ENCODE measurements around the gene MBD3L3.
"Not testable (repeated sequence)": the region's sequence is repeated elsewhere in the genome, so short reads cannot be mapped to it uniquely, and the experiment has no call there.

Gene MBD3L3

DNA sequence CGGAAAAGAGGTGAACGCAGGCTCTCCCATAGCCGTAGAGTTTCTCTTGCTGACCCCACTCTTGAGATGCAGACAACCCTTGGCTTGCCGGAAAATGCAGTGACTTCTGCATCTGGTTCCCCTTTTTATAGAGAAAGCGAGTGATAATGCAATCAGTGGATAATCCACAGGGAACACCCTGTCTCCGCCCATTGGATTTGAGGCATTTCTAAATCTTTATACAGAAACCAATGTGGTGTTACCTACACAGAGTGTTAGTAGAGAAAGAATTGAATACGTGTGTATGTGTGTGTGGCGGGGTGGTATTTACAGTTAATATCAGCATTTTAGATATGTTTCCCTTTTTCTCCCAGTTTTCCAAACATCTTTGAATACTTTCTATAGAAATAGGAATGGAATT, at the start of gene MBD3L3:
Gene MBD3L3, minus strand, starts transcription at position 101 of the 400 bp plus-strand sequence. Its CDS starts 71 bp downstream, at position 30.
- not testable (repeated sequence) for H3K36me3 ChIP-seq (ENCODE audit: control insufficient read depth, insufficient read depth, low read length); H3K9me3 ChIP-seq (ENCODE audit: control insufficient read depth, insufficient read depth, low read length); H3K9ac ChIP-seq (ENCODE audit: low read depth, low read length); H3K27ac ChIP-seq (ENCODE audit: low read depth, low read length); H3K27me3 ChIP-seq (ENCODE audit: control insufficient read depth, insufficient read depth, low read length); H3K4me3 ChIP-seq (ENCODE audit: low read depth, low read length); H3K4me1 ChIP-seq (ENCODE audit: control insufficient read depth, insufficient read depth, low read length)

GRCh38 chr19:7106711-7107657, 48.5 kb upstream of the MBD3L3 start:
- Histone ChIP-seq H3K9ac (ENCODE audit: low read depth, low read length) (no peak overlapping the region), H3K4me3 (ENCODE audit: low read depth, low read length) (no peak overlapping the region), H3K27ac (ENCODE audit: low read depth, low read length) (no peak overlapping the region), H3K9me3 (ENCODE audit: control insufficient read depth, insufficient read depth, low read length) (no peaks in the 10 kb centered on the region), H3K4me1 (ENCODE audit: control insufficient read depth, insufficient read depth, low read length) (0 out of 2 replicates have a peak, but pooled peaks cover 4% of the 10 kb centered on the region), H3K27me3 (ENCODE audit: control insufficient read depth, insufficient read depth, low read length) (no peaks in the 10 kb centered on the region), H3K36me3 (ENCODE audit: control insufficient read depth, insufficient read depth, low read length) (no peaks in the 10 kb centered on the region)

DNA sequence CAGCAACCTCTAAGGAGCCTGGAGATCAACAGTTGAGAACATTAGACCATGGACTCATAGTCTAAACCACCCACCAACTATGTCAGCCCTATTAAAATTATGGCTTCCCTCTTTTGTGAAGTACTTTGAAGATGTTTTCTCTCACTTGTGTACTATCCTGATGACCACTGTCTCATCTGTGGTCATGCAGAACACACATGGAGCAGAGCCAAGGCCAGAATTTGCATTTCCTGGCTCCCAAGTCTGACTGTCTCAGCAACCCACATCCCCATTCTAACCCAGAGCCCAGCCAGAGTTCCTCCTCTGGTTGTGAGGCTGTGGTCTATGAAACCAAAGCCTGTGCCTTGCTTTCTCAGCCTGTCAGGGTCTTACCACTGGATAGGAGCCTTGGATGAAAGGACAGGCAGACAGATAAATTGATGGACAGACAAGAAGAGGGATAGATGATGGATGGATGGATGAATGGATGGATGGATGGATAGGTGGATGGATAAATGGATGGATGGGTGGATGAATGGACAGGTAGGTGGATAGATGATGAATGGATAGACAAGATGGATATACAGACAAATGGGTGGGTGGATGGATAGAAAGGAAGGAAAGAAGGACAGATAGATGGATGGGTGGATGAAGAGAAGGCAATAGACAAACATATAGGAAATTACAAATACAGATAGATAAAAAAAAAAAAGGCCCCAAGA, 46.4 kb upstream of the MBD3L3 start:
- Histone ChIP-seq H3K36me3 (ENCODE audit: control insufficient read depth, insufficient read depth, low read length) (no peaks in the 10 kb centered on the region), H3K27ac (ENCODE audit: low read depth, low read length) (no peak overlapping the region), H3K27me3 (ENCODE audit: control insufficient read depth, insufficient read depth, low read length) (no peaks in the 10 kb centered on the region), H3K4me1 (ENCODE audit: control insufficient read depth, insufficient read depth, low read length) (0 out of 2 replicates have a peak, but pooled peaks cover 4% of the 10 kb centered on the region), H3K9ac (ENCODE audit: low read depth, low read length) (no peak overlapping the region), H3K9me3 (ENCODE audit: control insufficient read depth, insufficient read depth, low read length) (no peaks in the 10 kb centered on the region), H3K4me3 (ENCODE audit: low read depth, low read length) (no peak overlapping the region)

GRCh38 chr19:7101498-7102253, 43.2 kb upstream of the MBD3L3 start:
- Histone ChIP-seq H3K9me3 (ENCODE audit: control insufficient read depth, insufficient read depth, low read length) (peaks cover 3% of the 10 kb centered on the region; the same call in 1 of the 2 replicates), H3K4me1 (ENCODE audit: control insufficient read depth, insufficient read depth, low read length) (no peaks in the 10 kb centered on the region), H3K9ac (ENCODE audit: low read depth, low read length) (no peak overlapping the region), H3K36me3 (ENCODE audit: control insufficient read depth, insufficient read depth, low read length) (no peaks in the 10 kb centered on the region), H3K4me3 (ENCODE audit: low read depth, low read length) (no peak overlapping the region), H3K27me3 (ENCODE audit: control insufficient read depth, insufficient read depth, low read length) (no peaks in the 10 kb centered on the region), H3K27ac (ENCODE audit: low read depth, low read length) (no peak overlapping the region)

GRCh38 chr19:7099597-7099921, 41.1 kb upstream of the MBD3L3 start:
- Histone ChIP-seq H3K4me3 (ENCODE audit: low read depth, low read length) (peak overlapping the region; percentile 67), H3K9ac (ENCODE audit: low read depth, low read length) (peak overlapping the region; percentile 86; the same call in 1 of the 2 replicates)

GRCh38 chr19:7098701-7099596, 40.5 kb upstream of the MBD3L3 start:
- H3K36me3 ChIP-seq (ENCODE audit: control insufficient read depth, insufficient read depth, low read length): no peaks in the 10 kb centered on the region; the same call in 1 of the 2 replicates
- H3K4me1 ChIP-seq (ENCODE audit: control insufficient read depth, insufficient read depth, low read length): no peaks in the 10 kb centered on the region
- H3K4me3 ChIP-seq (ENCODE audit: low read depth, low read length): peak overlapping the region; percentile 67
- peaks cover 16% of the 10 kb centered on the region for H3K9me3 ChIP-seq (ENCODE audit: control insufficient read depth, insufficient read depth, low read length)
- H3K9ac ChIP-seq (ENCODE audit: low read depth, low read length): peak overlapping the region; percentile 86
- H3K27ac ChIP-seq (ENCODE audit: low read depth, low read length): peak overlapping the region; percentile 92
- no peaks in the 10 kb centered on the region for H3K27me3 ChIP-seq (ENCODE audit: control insufficient read depth, insufficient read depth, low read length)

More at GRCh38 chr19:7099597-7099921, 41.1 kb upstream of the MBD3L3 start:
- Histone ChIP-seq H3K9me3 (ENCODE audit: control insufficient read depth, insufficient read depth, low read length) (peaks cover 12% of the 10 kb centered on the region), H3K27me3 (ENCODE audit: control insufficient read depth, insufficient read depth, low read length) (no peaks in the 10 kb centered on the region), H3K4me1 (ENCODE audit: control insufficient read depth, insufficient read depth, low read length) (no peaks in the 10 kb centered on the region), H3K27ac (ENCODE audit: low read depth, low read length) (peak overlapping the region; percentile 92), H3K36me3 (ENCODE audit: control insufficient read depth, insufficient read depth, low read length) (no peaks in the 10 kb centered on the region; the same call in 1 of the 2 replicates)

GRCh38 chr19:7098096-7098495, 39.6 kb upstream of the MBD3L3 start:
- peaks cover 20% of the 10 kb centered on the region for H3K9me3 ChIP-seq (ENCODE audit: control insufficient read depth, insufficient read depth, low read length)
- H3K4me3 ChIP-seq (ENCODE audit: low read depth, low read length): peak overlapping the region; percentile 67
- peak overlapping the region; percentile 86 for H3K9ac ChIP-seq (ENCODE audit: low read depth, low read length)
- no peaks in the 10 kb centered on the region; the same call in 1 of the 2 replicates for H3K36me3 ChIP-seq (ENCODE audit: control insufficient read depth, insufficient read depth, low read length)
- H3K27ac ChIP-seq (ENCODE audit: low read depth, low read length): peak overlapping the region; percentile 92
- H3K27me3 ChIP-seq (ENCODE audit: control insufficient read depth, insufficient read depth, low read length): no peaks in the 10 kb centered on the region
- H3K4me1 ChIP-seq (ENCODE audit: control insufficient read depth, insufficient read depth, low read length): no peaks in the 10 kb centered on the region

DNA sequence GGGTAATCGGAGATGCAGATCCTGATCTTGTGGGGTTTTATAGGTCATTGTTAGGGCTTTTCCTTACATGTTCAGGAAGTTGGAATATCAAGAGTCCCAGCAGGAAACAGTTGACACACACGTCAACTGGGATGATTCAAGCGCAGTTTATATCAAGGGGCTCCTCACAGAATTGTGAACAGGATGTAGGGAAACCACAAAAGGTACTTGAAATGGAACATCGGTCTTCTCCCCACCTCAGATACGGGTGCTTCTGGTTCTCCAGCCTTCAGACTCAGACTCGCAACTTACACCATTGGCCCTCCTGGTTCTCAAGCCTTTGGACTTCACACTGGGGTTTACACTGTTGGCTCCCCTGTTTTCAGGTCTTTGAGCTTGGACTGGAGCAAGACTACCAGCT, 30.5 kb upstream of the MBD3L3 start:
- Histone ChIP-seq H3K4me3 (ENCODE audit: low read depth, low read length) (no peak overlapping the region), H3K27ac (ENCODE audit: low read depth, low read length) (no peak overlapping the region), H3K9ac (ENCODE audit: low read depth, low read length) (no peak overlapping the region), H3K4me1 (ENCODE audit: control insufficient read depth, insufficient read depth, low read length) (no peaks in the 10 kb centered on the region), H3K27me3 (ENCODE audit: control insufficient read depth, insufficient read depth, low read length) (no peaks in the 10 kb centered on the region), H3K9me3 (ENCODE audit: control insufficient read depth, insufficient read depth, low read length) (peaks cover 54% of the 10 kb centered on the region), H3K36me3 (ENCODE audit: control insufficient read depth, insufficient read depth, low read length) (peaks cover 30% of the 10 kb centered on the region)

DNA sequence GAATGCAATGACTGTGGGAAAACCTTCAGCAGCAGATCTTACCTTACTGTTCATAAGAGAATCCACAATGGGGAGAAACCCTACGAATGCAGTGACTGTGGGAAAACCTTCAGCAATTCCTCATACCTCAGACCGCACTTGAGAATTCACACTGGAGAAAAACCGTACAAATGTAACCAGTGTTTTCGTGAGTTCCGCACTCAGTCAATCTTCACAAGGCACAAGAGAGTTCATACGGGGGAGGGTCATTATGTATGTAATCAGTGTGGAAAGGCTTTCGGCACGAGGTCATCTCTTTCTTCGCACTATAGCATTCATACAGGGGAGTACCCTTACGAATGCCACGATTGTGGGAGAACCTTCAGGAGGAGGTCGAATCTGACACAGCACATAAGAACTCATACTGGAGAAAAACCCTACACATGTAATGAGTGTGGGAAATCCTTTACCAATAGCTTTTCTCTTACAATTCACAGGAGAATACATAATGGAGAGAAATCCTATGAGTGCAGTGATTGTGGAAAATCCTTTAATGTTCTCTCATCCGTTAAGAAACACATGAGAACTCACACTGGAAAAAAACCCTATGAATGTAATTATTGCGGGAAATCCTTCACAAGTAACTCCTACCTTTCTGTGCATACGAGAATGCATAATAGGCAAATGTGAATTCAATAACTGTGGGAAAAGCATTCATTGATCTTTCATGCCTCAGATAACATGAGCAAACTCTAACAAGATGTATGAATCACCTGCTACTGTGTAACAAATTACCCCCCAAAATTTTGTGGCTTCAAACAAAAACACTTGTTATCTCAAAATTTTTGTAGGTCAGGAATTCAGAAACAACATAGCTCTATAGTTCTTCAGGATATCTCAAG, 24.8 kb upstream of the MBD3L3 start:
- Histone ChIP-seq H3K27me3 (ENCODE audit: control insufficient read depth, insufficient read depth, low read length) (no peaks in the 10 kb centered on the region), H3K4me3 (ENCODE audit: low read depth, low read length) (peak overlapping the region; percentile 33; the same call in 1 of the 2 replicates), H3K9ac (ENCODE audit: low read depth, low read length) (no peak overlapping the region), H3K27ac (ENCODE audit: low read depth, low read length) (no peak overlapping the region), H3K4me1 (ENCODE audit: control insufficient read depth, insufficient read depth, low read length) (no peaks in the 10 kb centered on the region), H3K36me3 (ENCODE audit: control insufficient read depth, insufficient read depth, low read length) (peaks cover 75% of the 10 kb centered on the region), H3K9me3 (ENCODE audit: control insufficient read depth, insufficient read depth, low read length) (peaks cover 90% of the 10 kb centered on the region)

Measured in HUES48 (cell line).